Measurements from ENCODE around the gene KRT1.
"Not testable (repeated sequence)": the region's sequence is repeated elsewhere in the genome, so short reads cannot be mapped to it uniquely, and the experiment has no call there.

The KRT1 gene

GRCh38 chr12:52680363-52680762 is at the start of gene KRT1:
KRT1 (minus strand) TSS chr12:52680407; CDS start chr12:52680348, 59 bp downstream.
- DNase-seq: no peak

- no peak for DNase-seq
Measured at GRCh38 chr12:52729147-52729546, 48.9 kb upstream of the KRT1 start.

- DNase-seq: no peak
Measured at GRCh38 chr12:52728374-52728773, 48.2 kb upstream of the KRT1 start.

GRCh38 chr12:52727037-52727436 is 46.8 kb upstream of the KRT1 start:
- DNase-seq: no peak

GRCh38 chr12:52726451-52726850 is 46.2 kb upstream of the KRT1 start:
- DNase-seq: no peak

- no peak for DNase-seq
Measured at GRCh38 chr12:52724384-52724783, 44.2 kb upstream of the KRT1 start.

GRCh38 chr12:52722680-52723079 is 42.5 kb upstream of the KRT1 start:
- no peak for DNase-seq

- no peak for DNase-seq
Measured at GRCh38 chr12:52721838-52722470, 41.7 kb upstream of the KRT1 start.

GRCh38 chr12:52720365-52720886 is 40.2 kb upstream of the KRT1 start:
- DNase-seq: no peak

- no peak for DNase-seq
Measured at GRCh38 chr12:52716061-52716460, 35.9 kb upstream of the KRT1 start.

- DNase-seq: no peak
Measured at GRCh38 chr12:52715416-52715815, 35.2 kb upstream of the KRT1 start.

- no peak for DNase-seq
Measured at GRCh38 chr12:52714887-52715281, 34.7 kb upstream of the KRT1 start.

GRCh38 chr12:52713960-52714886 is 34.0 kb upstream of the KRT1 start:
- peak; percentile 7 for DNase-seq

- not testable (repeated sequence) for DNase-seq
Measured at GRCh38 chr12:52712122-52712521, 31.9 kb upstream of the KRT1 start.

- no peak for DNase-seq
Measured at GRCh38 chr12:52710730-52711129, 30.5 kb upstream of the KRT1 start.

- no peak for DNase-seq
Measured at GRCh38 chr12:52708010-52708409, 27.8 kb upstream of the KRT1 start.

- DNase-seq: peak; percentile 2
Measured at GRCh38 chr12:52704464-52704863, 24.3 kb upstream of the KRT1 start.

- no peak for DNase-seq
Measured at GRCh38 chr12:52703878-52704277, 23.7 kb upstream of the KRT1 start.

GRCh38 chr12:52703424-52703823 is 23.2 kb upstream of the KRT1 start, which contains the start of gene KRT77:
KRT77 (minus strand) TSS chr12:52703524; CDS start chr12:52703434, 90 bp downstream.
- DNase-seq: no peak

GRCh38 chr12:52702338-52702737 is 22.1 kb upstream of the KRT1 start:
- DNase-seq: no peak

- DNase-seq: no peak
Measured at GRCh38 chr12:52701281-52701680, 21.1 kb upstream of the KRT1 start.

GRCh38 chr12:52699960-52700359 is 19.8 kb upstream of the KRT1 start:
- no peak for DNase-seq

- DNase-seq: no peak
Measured at GRCh38 chr12:52699373-52699772, 19.2 kb upstream of the KRT1 start.

Data from NCI-H2227 treated with DMSO at 0.1 percent for 48 hours (cell line).